ENCODE results near the gene PPIL3. TPM values are rescaled to one million over a fixed set of nuclear protein-coding genes. Genes with fewer than 3 reads are reported as not detected.
A peak's percentile ranks its signal among the peaks of the same experiment; 100 is the strongest.

Gene PPIL3
- total RNA-seq, 1 donor from 2014 or later, result 27.3 TPM

- peaks cover 24% of the 10 kb centered on the region for H3K4me1 ChIP-seq
- TF ChIP-seq CTCF (IDR thresholded peaks at IDR 0.05; ENCODE audit: borderline replicate concordance), result no peak
- no peaks in the 10 kb centered on the region for H3K9me3 ChIP-seq (replicated peaks)
- intact Hi-C loops (cut with micrococcal nuclease), result no loop called here
- no peak overlapping the region for H3K4me3 ChIP-seq
- no peak for DNase-seq
- no peaks in the 10 kb centered on the region for H3K27me3 ChIP-seq (ENCODE audit: low read depth)
- H3K36me3 ChIP-seq, result peaks cover 72% of the 10 kb centered on the region
- H3K27ac ChIP-seq (replicated peaks), result peak overlapping the region; percentile 67
These were observed 10.5 kb downstream of the PPIL3 start for GRCh38 chr2:200878289-200878880.

- no peak for TF ChIP-seq CTCF (IDR thresholded peaks at IDR 0.05; ENCODE audit: borderline replicate concordance)
- H3K4me3 ChIP-seq, result no peak overlapping the region
- H3K27ac ChIP-seq (replicated peaks), result peak overlapping the region; percentile 67
- intact Hi-C loops (cut with micrococcal nuclease), result no loop called here
- no peaks in the 10 kb centered on the region for H3K27me3 ChIP-seq (ENCODE audit: low read depth)
- DNase-seq, result no peak
- H3K36me3 ChIP-seq, result peaks cover 65% of the 10 kb centered on the region
- H3K4me1 ChIP-seq, result peaks cover 24% of the 10 kb centered on the region
- H3K9me3 ChIP-seq (replicated peaks), result no peaks in the 10 kb centered on the region
These were observed 11.4 kb downstream of the PPIL3 start for GRCh38 chr2:200877443-200877842.

- no peak for TF ChIP-seq CTCF (IDR thresholded peaks at IDR 0.05; ENCODE audit: borderline replicate concordance)
- H3K27me3 ChIP-seq (ENCODE audit: low read depth), result no peaks in the 10 kb centered on the region
These were observed 15.3 kb downstream of the PPIL3 start for GRCh38 chr2:200873560-200873959.

GRCh38 chr2:200871151-200871550 lies 17.7 kb downstream of the PPIL3 start:
- H3K27ac ChIP-seq (replicated peaks), result no peak overlapping the region
- no peaks in the 10 kb centered on the region for H3K9me3 ChIP-seq (replicated peaks)
- H3K36me3 ChIP-seq, result peaks cover 42% of the 10 kb centered on the region
- H3K27me3 ChIP-seq (ENCODE audit: low read depth), result no peaks in the 10 kb centered on the region
- intact Hi-C loops (cut with micrococcal nuclease), result no loop called here
- no peak for DNase-seq
- H3K4me1 ChIP-seq, result peaks cover 25% of the 10 kb centered on the region
- TF ChIP-seq CTCF (IDR thresholded peaks at IDR 0.05; ENCODE audit: borderline replicate concordance), result no peak
- H3K4me3 ChIP-seq, result no peak overlapping the region

More at GRCh38 chr2:200873560-200873959, 15.3 kb downstream of the PPIL3 start:
- H3K27ac ChIP-seq (replicated peaks), result no peak overlapping the region
- H3K9me3 ChIP-seq (replicated peaks), result no peaks in the 10 kb centered on the region
- H3K4me1 ChIP-seq, result peaks cover 29% of the 10 kb centered on the region
- H3K36me3 ChIP-seq, result peaks cover 48% of the 10 kb centered on the region
- no peak for DNase-seq
- H3K4me3 ChIP-seq, result no peak overlapping the region
- intact Hi-C loops (cut with micrococcal nuclease), result no loop called here

GRCh38 chr2:200869014-200869413 lies 19.9 kb downstream of the PPIL3 start:
- no peak for DNase-seq
- Histone ChIP-seq H3K4me1 (peaks cover 37% of the 10 kb centered on the region), H3K9me3 (replicated peaks) (no peaks in the 10 kb centered on the region), H3K36me3 (peaks cover 28% of the 10 kb centered on the region), H3K27me3 (ENCODE audit: low read depth) (no peaks in the 10 kb centered on the region), H3K4me3 (no peak overlapping the region), H3K27ac (replicated peaks) (no peak overlapping the region)
- intact Hi-C loops (cut with micrococcal nuclease), result no loop called here
- no peak for TF ChIP-seq CTCF (IDR thresholded peaks at IDR 0.05; ENCODE audit: borderline replicate concordance)

All from left ventricle myocardium inferior (tissue), 1 donor.